ENCODE data around the gene HMCN1.

DNA sequence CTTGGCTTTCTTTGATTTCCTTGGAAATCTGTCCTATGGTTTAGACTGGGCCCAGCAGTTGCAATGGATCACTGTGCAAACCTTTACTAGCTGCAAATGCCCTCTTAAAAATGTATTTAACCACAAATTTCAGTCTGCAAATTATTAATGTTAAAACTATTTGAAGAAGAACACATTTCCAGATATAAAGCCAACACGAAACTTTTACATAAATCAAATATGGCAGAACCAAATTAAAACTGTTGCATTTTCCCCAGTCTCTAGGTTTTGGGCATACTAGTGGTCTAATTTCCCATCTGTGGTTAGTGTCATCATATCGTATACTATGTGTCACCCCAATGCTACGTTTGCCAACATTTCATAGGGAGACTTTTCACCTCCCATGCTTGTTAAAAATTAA, 52.3 kb downstream of the HMCN1 start:
- no peak for TF ChIP-seq CTCF (IDR thresholded peaks at IDR 0.05; ENCODE audit: low read depth, low read length, poor library complexity, severe bottlenecking)
- TF ChIP-seq EZH2phosphoT487 (IDR thresholded peaks at IDR 0.05; ENCODE audit: borderline replicate concordance, low read length): no peak

Measured in DOHH2 (cell line).